GM18907 (cell line): Measurements from ENCODE around the gene AGBL1.

Experiments
- ATAC-seq: cut with Tn5 transposase; IDR thresholded peaks from one replicate; pipeline ENCODE4 v1.9.1; 2021; ENCODE audit warnings: mild to moderate bottlenecking, moderate library complexity; ENCODE audit not compliant: unreplicated experiment

Gene AGBL1

GRCh38 chr15:86235667-86236066 lies 156.0 kb downstream of the AGBL1 start:
- no peak for ATAC-seq

GRCh38 chr15:86236356-86237110 lies 156.9 kb downstream of the AGBL1 start:
- no peak for ATAC-seq

GRCh38 chr15:86237111-86237500 lies 157.4 kb downstream of the AGBL1 start:
- no peak for ATAC-seq

GRCh38 chr15:86247249-86247955 lies 167.7 kb downstream of the AGBL1 start:
- no peak for ATAC-seq

GRCh38 chr15:86255247-86255646 lies 175.6 kb downstream of the AGBL1 start:
- no peak for ATAC-seq

GRCh38 chr15:86256628-86257027 lies 177.0 kb downstream of the AGBL1 start:
- ATAC-seq = no peak

- ATAC-seq = no peak
These were observed 179.9 kb downstream of the AGBL1 start for GRCh38 chr15:86259589-86259988.

- no peak for ATAC-seq
These were observed 183.6 kb downstream of the AGBL1 start for GRCh38 chr15:86263230-86263629.

GRCh38 chr15:86266896-86267484 lies 187.3 kb downstream of the AGBL1 start:
- ATAC-seq = no peak

GRCh38 chr15:86267892-86268291 lies 188.2 kb downstream of the AGBL1 start:
- no peak for ATAC-seq

- no peak for ATAC-seq
These were observed 188.9 kb downstream of the AGBL1 start for GRCh38 chr15:86268558-86268957.

GRCh38 chr15:86273309-86273708 lies 193.6 kb downstream of the AGBL1 start:
- no peak for ATAC-seq

GRCh38 chr15:86275361-86275760 lies 195.7 kb downstream of the AGBL1 start:
- no peak for ATAC-seq

- no peak for ATAC-seq
These were observed 198.9 kb downstream of the AGBL1 start for GRCh38 chr15:86278586-86278985.

GRCh38 chr15:86284635-86285034 lies 205.0 kb downstream of the AGBL1 start:
- no peak for ATAC-seq

GRCh38 chr15:86295511-86295910 lies 215.8 kb downstream of the AGBL1 start:
- no peak for ATAC-seq

GRCh38 chr15:86296769-86297168 lies 217.1 kb downstream of the AGBL1 start:
- ATAC-seq = no peak

GRCh38 chr15:86300390-86301125 lies 220.9 kb downstream of the AGBL1 start:
- no peak for ATAC-seq

GRCh38 chr15:86311568-86312280 lies 232.1 kb downstream of the AGBL1 start:
- no peak for ATAC-seq

GRCh38 chr15:86312486-86312885 lies 232.8 kb downstream of the AGBL1 start:
- no peak for ATAC-seq

- no peak for ATAC-seq
These were observed 236.5 kb downstream of the AGBL1 start for GRCh38 chr15:86316216-86316615.
